Small intestine (tissue), 7 donors: ENCODE data around the gene DEPDC5. TPM values are rescaled to one million over a fixed set of nuclear protein-coding genes. Genes with fewer than 3 reads are reported as not detected.
A peak's percentile ranks its signal among the peaks of the same experiment; 100 is the strongest.

Experiments used
- DNase-seq, 2 donors: peaks; one replicate each; pipeline versions ENCODE4 v3.0.0 to v3.0.0-alpha.2; 2013
- FAIRE-seq: peaks from 2 replicates; lab custom pipeline; 2012; peaks lifted over from hg19 to GRCh38; lab: Jason Lieb, UNC
- H3K27ac ChIP-seq, 3 donors: one replicate each; pipeline ENCODE4 v1.5.1; 2013; ENCODE audit warnings: low read length in 2 of 3, mild to moderate bottlenecking in 2 of 3, control low read depth in 1 of 3, inconsistent platforms in 1 of 3, low read depth in 1 of 3, moderate library complexity in 1 of 3
- H3K27me3 ChIP-seq, 3 donors: one replicate each; pipeline ENCODE4 v1.6.1; 2013; ENCODE audit warnings: low read length in 3 of 3, inconsistent platforms in 1 of 3; ENCODE audit not compliant: control insufficient read depth in 3 of 3, insufficient read depth in 3 of 3
- H3K36me3 ChIP-seq, 3 donors: one replicate each; pipeline ENCODE4 v1.6.1; 2013; ENCODE audit warnings: low read length in 3 of 3, inconsistent platforms in 1 of 3, low read depth in 1 of 3, mild to moderate bottlenecking in 1 of 3, moderate library complexity in 1 of 3; ENCODE audit not compliant: control insufficient read depth in 3 of 3, insufficient read depth in 2 of 3
- H3K4me1 ChIP-seq, 3 donors: one replicate each; pipeline ENCODE4 v1.6.1; 2013; ENCODE audit warnings: low read length in 2 of 3, inconsistent platforms in 1 of 3, low read depth in 1 of 3, mild to moderate bottlenecking in 1 of 3, moderate library complexity in 1 of 3; ENCODE audit not compliant: control insufficient read depth in 3 of 3, insufficient read depth in 2 of 3
- H3K4me3 ChIP-seq, 3 donors: one replicate each; pipeline ENCODE4 v1.5.1; 2013; ENCODE audit warnings: low read length in 3 of 3, control low read depth in 1 of 3, inconsistent platforms in 1 of 3, low read depth in 1 of 3, mild to moderate bottlenecking in 1 of 3, moderate library complexity in 1 of 3
- H3K9me3 ChIP-seq, 2 donors: one replicate each; pipeline ENCODE4 v1.6.1; 2013; ENCODE audit warnings: low read depth in 1 of 2, low read length in 1 of 2; ENCODE audit not compliant: control insufficient read depth in 2 of 2, insufficient read depth in 1 of 2
- WGBS, 3 donors: extraction: QIAGEN DNeasy Blood & Tissue Kit; methylation state at CpG; one replicate each; pipeline ENCODE4 v1.1.7; 2013; 5-methylcytosine and 5-hydroxymethylcytosine counted together
- polyA plus RNA-seq, 4 donors: library from polyadenylated mRNA; stranded (reverse) in 3 of 4; unstranded in 1 of 4; fragments of 200-250 nt in 3 of 4; fragments of 120-200 nt in 1 of 4; gene quantifications; one replicate each; pipeline versions ENCODE4 v1.2.1 to v1.2.3, GENCODE V29; 2013
- donor health status: healthy with polysubstance abuse.
- donor health status: control.
- donor health status: control.
- donor health status: Bipolar disorder and iron deficiency.
- donor health status: healthy.

The DEPDC5 gene
- polyA plus RNA-seq, 4 donors, result 11.1 to 15.2 (median 13.2) TPM

DNA sequence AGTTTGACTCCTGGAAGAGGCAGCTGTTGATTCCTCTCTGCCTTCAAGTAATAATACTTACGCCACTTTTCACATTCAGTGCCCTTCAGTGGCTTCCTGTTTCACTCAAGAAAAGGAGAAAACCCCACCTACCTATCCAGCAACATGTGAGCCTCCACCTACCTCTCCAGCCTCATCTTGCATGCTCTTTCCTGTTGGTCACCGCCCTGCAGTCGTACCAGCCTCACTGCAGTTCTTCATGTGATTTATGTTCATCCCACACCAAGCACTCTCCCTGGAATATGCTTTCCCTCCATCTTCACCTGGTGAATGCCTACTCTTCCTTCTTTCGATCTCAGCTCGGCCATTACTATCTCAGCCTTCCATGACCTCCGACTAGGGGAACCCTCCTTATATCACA, 168.7 kb downstream of the DEPDC5 start:
- H3K27me3 ChIP-seq, result no peaks in the 10 kb centered on the region
- FAIRE-seq (no peak), DNase-seq (no peak)
- H3K27ac ChIP-seq, result no peak overlapping the region
- WGBS, 3 donors, result 75 to 79% (median 75%) methylated on average over 6 of the region's 6 CpGs
- no peaks in the 10 kb centered on the region for H3K9me3 ChIP-seq
- no peaks in the 10 kb centered on the region for H3K4me1 ChIP-seq
- H3K4me3 ChIP-seq, result no peak overlapping the region
- no peaks in the 10 kb centered on the region for H3K36me3 ChIP-seq

GRCh38 chr22:31923136-31923535, 169.3 kb downstream of the DEPDC5 start:
- Histone ChIP-seq H3K4me3 (no peak overlapping the region), H3K9me3 (no peaks in the 10 kb centered on the region), H3K27me3 (no peaks in the 10 kb centered on the region), H3K4me1 (no peaks in the 10 kb centered on the region), H3K27ac (no peak overlapping the region), H3K36me3 (no peaks in the 10 kb centered on the region)
- DNase-seq (no peak), FAIRE-seq (no peak)
- 25 to 60% (median 45%) methylated on average over 5 of the region's 5 CpGs for WGBS, 3 donors

GRCh38 chr22:31923747-31924146, 169.9 kb downstream of the DEPDC5 start:
- H3K4me1 ChIP-seq, result no peaks in the 10 kb centered on the region
- FAIRE-seq (no peak), DNase-seq (no peak)
- H3K27me3 ChIP-seq, result no peaks in the 10 kb centered on the region
- H3K27ac ChIP-seq, result no peak overlapping the region
- no peak overlapping the region for H3K4me3 ChIP-seq
- WGBS, 3 donors, result 75 to 86% (median 84%) methylated on average over 2 of the region's 2 CpGs
- H3K36me3 ChIP-seq, result no peaks in the 10 kb centered on the region
- no peaks in the 10 kb centered on the region for H3K9me3 ChIP-seq

DNA sequence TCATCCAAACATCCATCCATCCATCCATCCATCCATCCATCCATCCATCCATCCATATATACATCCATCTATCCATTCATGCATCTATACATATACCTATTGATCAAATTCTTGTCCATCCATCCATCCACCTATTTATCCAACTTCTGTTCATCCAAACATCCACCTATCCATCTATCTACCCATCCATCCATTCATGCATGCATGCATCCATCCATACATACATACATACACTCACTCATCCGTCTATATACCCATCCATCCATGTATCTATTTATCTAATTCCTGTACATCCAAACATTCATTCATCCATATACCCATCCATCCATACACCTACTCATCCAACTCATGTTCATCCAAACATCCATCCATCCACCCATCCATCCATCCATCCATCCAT, 171.2 kb downstream of the DEPDC5 start:
- H3K4me1 ChIP-seq, result peaks cover 0 to 5% (median 0%) of the 10 kb centered on the region in 3 donors
- H3K36me3 ChIP-seq, result no peaks in the 10 kb centered on the region
- DNase-seq (no peak), FAIRE-seq (no peak)
- 92 to 96% (median 92%) methylated on average over 1 of the region's 1 CpG for WGBS, 3 donors
- H3K27me3 ChIP-seq, result no peaks in the 10 kb centered on the region
- H3K27ac ChIP-seq, result no peak overlapping the region
- H3K9me3 ChIP-seq, result no peaks in the 10 kb centered on the region
- no peak overlapping the region for H3K4me3 ChIP-seq

DNA sequence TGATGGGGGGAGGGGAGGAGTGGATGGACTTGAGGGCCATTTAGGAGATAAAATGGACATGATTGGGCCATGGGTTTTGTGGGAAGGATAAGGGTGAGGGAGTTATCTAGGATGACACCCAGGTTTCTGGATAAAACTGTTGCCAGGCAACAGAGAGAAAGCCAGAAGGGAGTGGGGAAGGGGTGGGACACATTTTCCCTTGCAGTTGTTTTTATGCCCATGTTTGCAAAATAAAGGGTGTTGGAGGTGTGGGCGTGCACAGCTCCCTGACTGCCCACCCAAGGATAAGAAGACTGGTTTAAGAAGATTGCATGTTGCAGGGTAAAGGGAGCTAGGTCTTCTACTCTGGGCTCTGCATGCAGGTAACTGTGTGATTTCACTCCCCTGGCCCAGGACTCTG, 172.2 kb downstream of the DEPDC5 start:
- Histone ChIP-seq H3K4me1 (peaks cover 0 to 5% (median 0%) of the 10 kb centered on the region in 3 donors), H3K27me3 (no peaks in the 10 kb centered on the region), H3K27ac (no peak overlapping the region), H3K4me3 (no peak overlapping the region), H3K9me3 (no peaks in the 10 kb centered on the region), H3K36me3 (no peaks in the 10 kb centered on the region)
- 86 to 95% (median 92%) methylated on average over 1 of the region's 1 CpG for WGBS, 3 donors
- FAIRE-seq (no peak), DNase-seq (no peak)

DNA sequence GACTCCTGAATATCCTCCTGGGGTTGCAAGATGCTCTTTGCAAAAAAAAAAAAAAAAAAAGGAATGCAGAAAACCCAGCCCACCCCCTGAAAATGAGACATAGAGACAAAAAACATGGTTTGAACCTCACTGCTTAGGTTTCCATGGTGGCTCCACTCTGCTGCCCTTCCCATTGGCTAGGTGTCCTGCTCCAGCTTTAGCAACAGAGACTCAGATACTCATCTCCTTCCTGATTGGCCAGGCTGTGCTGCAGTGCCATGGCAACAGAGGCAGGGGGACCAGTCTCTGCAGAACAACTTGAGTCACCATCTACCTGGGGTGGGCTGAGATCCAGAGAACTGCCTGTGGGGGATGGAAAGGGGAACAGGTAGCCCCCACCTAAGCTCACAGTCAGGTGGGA, 173.2 kb downstream of the DEPDC5 start:
- Histone ChIP-seq H3K4me1 (peaks cover 0 to 5% (median 0%) of the 10 kb centered on the region in 3 donors), H3K4me3 (no peak overlapping the region), H3K27ac (no peak overlapping the region), H3K27me3 (no peaks in the 10 kb centered on the region), H3K9me3 (no peaks in the 10 kb centered on the region), H3K36me3 (no peaks in the 10 kb centered on the region)
- DNase-seq (no peak), FAIRE-seq (no peak)

DNA sequence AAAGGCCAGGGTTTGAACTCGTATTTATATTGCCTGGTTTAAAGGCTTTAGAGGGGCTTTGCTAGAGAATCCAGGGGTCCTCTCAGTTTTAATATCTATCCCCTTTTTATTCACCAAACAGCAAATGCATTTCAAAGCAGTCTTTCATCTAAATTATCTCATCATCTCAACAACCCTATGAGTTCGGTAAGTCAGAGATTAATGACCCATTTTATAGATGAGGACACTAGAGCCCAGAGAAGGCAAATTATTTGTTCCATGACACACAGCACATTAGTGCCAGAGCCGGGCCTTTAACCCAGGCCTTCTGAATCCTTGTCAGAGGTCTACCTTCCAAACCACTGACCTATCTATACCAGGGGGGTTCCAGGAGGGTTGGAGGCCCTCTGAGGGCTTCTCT, 173.7 kb downstream of the DEPDC5 start:
- DNase-seq (no peak), FAIRE-seq (no peak)
- 68 to 82% (median 76%) methylated on average over 3 of the region's 3 CpGs for WGBS, 3 donors
- Histone ChIP-seq H3K4me1 (peaks cover 0 to 5% (median 0%) of the 10 kb centered on the region in 3 donors), H3K27ac (no peak overlapping the region), H3K9me3 (no peaks in the 10 kb centered on the region), H3K36me3 (no peaks in the 10 kb centered on the region), H3K27me3 (no peaks in the 10 kb centered on the region), H3K4me3 (no peak overlapping the region)

GRCh38 chr22:31929167-31929930, 175.5 kb downstream of the DEPDC5 start:
- H3K36me3 ChIP-seq, result no peaks in the 10 kb centered on the region
- H3K4me1 ChIP-seq, result peaks cover 0 to 5% (median 0%) of the 10 kb centered on the region in 3 donors
- H3K27ac ChIP-seq, result peak overlapping the region in 1 of 3 donors; percentile 30
- no peaks in the 10 kb centered on the region for H3K27me3 ChIP-seq
- no peak overlapping the region for H3K4me3 ChIP-seq
- WGBS, 3 donors, result 59 to 69% (median 61%) methylated on average over 8 of the region's 8 CpGs
- H3K9me3 ChIP-seq, result no peaks in the 10 kb centered on the region
- DNase-seq, result peak in 1 of 2 donors; percentile 52
- FAIRE-seq, result no peak

- Histone ChIP-seq H3K4me3 (no peak overlapping the region), H3K36me3 (no peaks in the 10 kb centered on the region), H3K4me1 (peaks cover 0 to 5% (median 0%) of the 10 kb centered on the region in 3 donors), H3K9me3 (no peaks in the 10 kb centered on the region), H3K27me3 (no peaks in the 10 kb centered on the region), H3K27ac (no peak overlapping the region)
- DNase-seq, result no peak
- WGBS, 3 donors, result 71 to 75% (median 72%) methylated on average over 5 of the region's 5 CpGs
- FAIRE-seq, result no peak
These were observed 179.0 kb downstream of the DEPDC5 start for GRCh38 chr22:31932863-31933262.
